ENCODE data around the gene DACT3. TPM values are rescaled to one million over a fixed set of nuclear protein-coding genes. Genes with fewer than 3 reads are reported as not detected.

DACT3 gene
- total RNA-seq, 1 donor from 2014 or later: 0.75 TPM

- TF ChIP-seq EZH2 (IDR thresholded peaks at IDR 0.05) (no peak), CTCF (IDR thresholded peaks at IDR 0.05) (no peak), EZH2phosphoT487 (IDR thresholded peaks at IDR 0.05) (no peak)
- no peak overlapping the region for H3K4me3 ChIP-seq
Observed at GRCh38 chr19:46603752-46604231, 57.2 kb downstream of the DACT3 start.

GRCh38 chr19:46603195-46603637 lies 57.8 kb downstream of the DACT3 start:
- Histone ChIP-seq H3K27ac (no peak overlapping the region), H3K9me3 (ENCODE audit: low read depth) (no peaks in the 10 kb centered on the region), H3F3A (ENCODE audit: low read depth) (peaks cover 15% of the 10 kb centered on the region), H2AFZ (replicated peaks) (no peak overlapping the region), H3K79me2 (ENCODE audit: low read depth) (peaks cover 55% of the 10 kb centered on the region), H3K4me2 (peak overlapping the region; percentile 89), H3K36me3 (no peaks in the 10 kb centered on the region), H3K9ac (peak overlapping the region; percentile 94), H3K27me3 (no peaks in the 10 kb centered on the region), H4K20me1 (ENCODE audit: low read depth) (peaks cover 51% of the 10 kb centered on the region), H3K4me1 (peaks cover 27% of the 10 kb centered on the region), H3K4me3 (peak overlapping the region; percentile 100)
- DNase-seq (ENCODE audit: low spot score): no peak
- Mint-ChIP-seq H3K27me3 (ENCODE audit: insufficient read depth, low read depth) (peaks cover 8% of the 10 kb centered on the region), H3K36me3 (peaks cover 18% of the 10 kb centered on the region), H3K9me3 (peaks cover 13% of the 10 kb centered on the region), H3K4me1 (peaks cover 18% of the 10 kb centered on the region), H3K4me3 (peak overlapping the region; percentile 98), H3K27ac (no peak overlapping the region)
- TF ChIP-seq EZH2phosphoT487 (IDR thresholded peaks at IDR 0.05) (no peak), CTCF (IDR thresholded peaks at IDR 0.05) (no peak)

More at GRCh38 chr19:46603752-46604231, 57.2 kb downstream of the DACT3 start:
- H3K27me3 ChIP-seq: no peaks in the 10 kb centered on the region
- Mint-ChIP-seq H3K4me1 (peaks cover 18% of the 10 kb centered on the region), H3K27ac (no peak overlapping the region), H3K27me3 (ENCODE audit: insufficient read depth, low read depth) (peaks cover 10% of the 10 kb centered on the region), H3K4me3 (peak overlapping the region; percentile 98), H3K9me3 (peaks cover 8% of the 10 kb centered on the region), H3K36me3 (peaks cover 16% of the 10 kb centered on the region)
- no peak overlapping the region for H3K9ac ChIP-seq
- no peak for DNase-seq (ENCODE audit: low spot score)
- H4K20me1 ChIP-seq (ENCODE audit: low read depth): peaks cover 51% of the 10 kb centered on the region
- peak overlapping the region; percentile 89 for H3K4me2 ChIP-seq
- peaks cover 27% of the 10 kb centered on the region for H3K4me1 ChIP-seq
- no peaks in the 10 kb centered on the region for H3K36me3 ChIP-seq
- H3K79me2 ChIP-seq (ENCODE audit: low read depth): peaks cover 55% of the 10 kb centered on the region
- H3K9me3 ChIP-seq (ENCODE audit: low read depth): no peaks in the 10 kb centered on the region
- H2AFZ ChIP-seq (replicated peaks): no peak overlapping the region
- H3F3A ChIP-seq (ENCODE audit: low read depth): peaks cover 15% of the 10 kb centered on the region
- no peak overlapping the region for H3K27ac ChIP-seq

- no peak for TF ChIP-seq CTCF (IDR thresholded peaks at IDR 0.05)
- no peak for TF ChIP-seq EZH2phosphoT487 (IDR thresholded peaks at IDR 0.05)
- no peak for TF ChIP-seq EZH2 (IDR thresholded peaks at IDR 0.05)
- peaks cover 55% of the 10 kb centered on the region for H3K79me2 ChIP-seq (ENCODE audit: low read depth)
- H3K27me3 Mint-ChIP-seq (ENCODE audit: insufficient read depth, low read depth): peaks cover 11% of the 10 kb centered on the region
Observed at GRCh38 chr19:46602392-46603194, 58.4 kb downstream of the DACT3 start.

More at GRCh38 chr19:46602392-46603194, 58.4 kb downstream of the DACT3 start:
- Histone ChIP-seq H3K9ac (peak overlapping the region; percentile 94), H3K27ac (no peak overlapping the region), H3K4me1 (peaks cover 27% of the 10 kb centered on the region), H3K4me3 (peak overlapping the region; percentile 100), H3K27me3 (no peaks in the 10 kb centered on the region), H3K4me2 (peak overlapping the region; percentile 89), H3F3A (ENCODE audit: low read depth) (peaks cover 15% of the 10 kb centered on the region), H4K20me1 (ENCODE audit: low read depth) (peaks cover 51% of the 10 kb centered on the region), H3K36me3 (no peaks in the 10 kb centered on the region), H3K9me3 (ENCODE audit: low read depth) (no peaks in the 10 kb centered on the region), H2AFZ (replicated peaks) (no peak overlapping the region)
- peaks cover 18% of the 10 kb centered on the region for H3K4me1 Mint-ChIP-seq
- H3K36me3 Mint-ChIP-seq: peaks cover 14% of the 10 kb centered on the region
- peaks cover 19% of the 10 kb centered on the region for H3K9me3 Mint-ChIP-seq
- H3K4me3 Mint-ChIP-seq: peak overlapping the region; percentile 98
- H3K27ac Mint-ChIP-seq: no peak overlapping the region
- DNase-seq (ENCODE audit: low spot score): no peak

Measured in neural progenitor cell (in vitro differentiated cells).